Neural crest cell (in vitro differentiated cells): Measurements from ENCODE around the gene IMMT. TPM values are rescaled to one million over a fixed set of nuclear protein-coding genes. Genes with fewer than 3 reads are reported as not detected.

Experiments
- DNase-seq: peaks from one replicate; pipeline ENCODE4 v3.0.0; 2021; ENCODE audit warnings: low read depth, mixed read lengths, low spot score
- H3K27ac Mint-ChIP-seq: one replicate; pipeline ENCODE4 v1.8.0; 2021; ENCODE audit warnings: mild to moderate bottlenecking, mixed read lengths; ENCODE audit not compliant: unreplicated experiment
- H3K27me3 Mint-ChIP-seq: 2 replicates; pipeline ENCODE4 v1.8.0; 2021; ENCODE audit warnings: low read depth, mild to moderate bottlenecking, mixed read lengths
- H3K36me3 Mint-ChIP-seq: 2 replicates; pipeline ENCODE4 v1.8.0; 2021; ENCODE audit warnings: low read depth, mild to moderate bottlenecking, mixed read lengths
- H3K4me1 Mint-ChIP-seq: 2 replicates; pipeline ENCODE4 v1.8.0; 2021; ENCODE audit warnings: mixed read lengths
- H3K4me3 Mint-ChIP-seq: one replicate; pipeline ENCODE4 v1.8.0; 2021; ENCODE audit warnings: mild to moderate bottlenecking, mixed read lengths
- H3K9me3 Mint-ChIP-seq: 2 replicates; pipeline ENCODE4 v1.8.0; 2021; ENCODE audit warnings: mixed read lengths
- CTCF ChIP-seq: fragments of 200-600 bp; sonication (generic); conservative IDR thresholded peaks from 2 replicates; pipeline ENCODE4 v1.5.0; 2021; ENCODE audit warnings: antibody characterized with exemption, mild to moderate bottlenecking
- total RNA-seq: library from RNA; stranded (reverse); gene quantifications from 2 replicates; pipeline ENCODE4 v1.2.1, GENCODE V29; 2021

Gene IMMT
- total RNA-seq, 1 donor from 2014 or later = 120 TPM

GRCh38 chr2:86213699-86214502, 18.6 kb upstream of the IMMT start:
- H3K27me3 Mint-ChIP-seq = no peaks in the 10 kb centered on the region
- no peak overlapping the region for H3K4me3 Mint-ChIP-seq
- TF ChIP-seq CTCF = no peak
- DNase-seq = no peak
- H3K4me1 Mint-ChIP-seq = no peaks in the 10 kb centered on the region
- H3K27ac Mint-ChIP-seq = no peak overlapping the region
- H3K9me3 Mint-ChIP-seq = no peaks in the 10 kb centered on the region
- H3K36me3 Mint-ChIP-seq = peaks cover 9% of the 10 kb centered on the region

GRCh38 chr2:86213056-86213455, 17.8 kb upstream of the IMMT start:
- no peak for DNase-seq
- Mint-ChIP-seq H3K36me3 (peaks cover 12% of the 10 kb centered on the region), H3K27me3 (no peaks in the 10 kb centered on the region), H3K27ac (no peak overlapping the region), H3K4me3 (no peak overlapping the region), H3K4me1 (no peaks in the 10 kb centered on the region), H3K9me3 (no peaks in the 10 kb centered on the region)
- no peak for TF ChIP-seq CTCF

GRCh38 chr2:86211796-86212188, 16.5 kb upstream of the IMMT start:
- Mint-ChIP-seq H3K27me3 (no peaks in the 10 kb centered on the region), H3K4me1 (no peaks in the 10 kb centered on the region), H3K36me3 (peaks cover 12% of the 10 kb centered on the region), H3K9me3 (no peaks in the 10 kb centered on the region), H3K27ac (no peak overlapping the region), H3K4me3 (no peak overlapping the region)
- no peak for TF ChIP-seq CTCF
- DNase-seq = no peak

- no peak for TF ChIP-seq CTCF
- no peak for DNase-seq
- no peaks in the 10 kb centered on the region for H3K9me3 Mint-ChIP-seq
- H3K4me1 Mint-ChIP-seq = no peaks in the 10 kb centered on the region
- no peak overlapping the region for H3K27ac Mint-ChIP-seq
- no peak overlapping the region for H3K4me3 Mint-ChIP-seq
- H3K36me3 Mint-ChIP-seq = peaks cover 12% of the 10 kb centered on the region
- H3K27me3 Mint-ChIP-seq = no peaks in the 10 kb centered on the region
Observed at GRCh38 chr2:86211033-86211795, 16.0 kb upstream of the IMMT start.

- Mint-ChIP-seq H3K27me3 (no peaks in the 10 kb centered on the region), H3K9me3 (no peaks in the 10 kb centered on the region), H3K27ac (no peak overlapping the region), H3K4me1 (peaks cover 26% of the 10 kb centered on the region), H3K4me3 (no peak overlapping the region), H3K36me3 (peaks cover 4% of the 10 kb centered on the region)
- TF ChIP-seq CTCF = no peak
- no peak for DNase-seq
Observed at GRCh38 chr2:86204458-86204857, 9.2 kb upstream of the IMMT start.
